NCI-H2029 (cell line): ENCODE results near the gene ARHGAP6.
"Not testable (repeated sequence)": the region's sequence is repeated elsewhere in the genome, so short reads cannot be mapped to it uniquely, and the experiment has no call there.

ENCODE experiments used
- DNase-seq: peaks from one replicate; lab custom pipeline; 2025; lab: John Stamatoyannopoulos, UW

ARHGAP6 gene

GRCh38 chrX:11151799-11152559, 513.7 kb downstream of the ARHGAP6 start:
- DNase-seq: no peak

- DNase-seq: no peak
Observed at GRCh38 chrX:11148401-11148800, 517.3 kb downstream of the ARHGAP6 start.

- no peak for DNase-seq
Observed at GRCh38 chrX:11146411-11146810, 519.3 kb downstream of the ARHGAP6 start.

GRCh38 chrX:11143931-11144678, 521.6 kb downstream of the ARHGAP6 start:
- DNase-seq: peak; percentile 28

GRCh38 chrX:11138498-11139390, 527.0 kb downstream of the ARHGAP6 start:
- no peak for DNase-seq

GRCh38 chrX:11137543-11138139, 528.1 kb downstream of the ARHGAP6 start:
- DNase-seq: no peak

GRCh38 chrX:11135564-11136185, 530.0 kb downstream of the ARHGAP6 start:
- no peak for DNase-seq

- no peak for DNase-seq
Observed at GRCh38 chrX:11131146-11131545, 534.6 kb downstream of the ARHGAP6 start.

GRCh38 chrX:11130136-11130535, 535.6 kb downstream of the ARHGAP6 start:
- DNase-seq: no peak

- DNase-seq: no peak
Observed at GRCh38 chrX:11129534-11130105, 536.1 kb downstream of the ARHGAP6 start.

GRCh38 chrX:11125060-11125459, 540.7 kb downstream of the ARHGAP6 start:
- DNase-seq: no peak

GRCh38 chrX:11124112-11124511, 541.6 kb downstream of the ARHGAP6 start:
- DNase-seq: no peak

GRCh38 chrX:11123087-11123486, 542.6 kb downstream of the ARHGAP6 start:
- not testable (repeated sequence) for DNase-seq

- no peak for DNase-seq
Observed at GRCh38 chrX:11119313-11119943, 546.3 kb downstream of the ARHGAP6 start.

GRCh38 chrX:11117745-11118144, 548.0 kb downstream of the ARHGAP6 start:
- no peak for DNase-seq

GRCh38 chrX:11113731-11114130, 552.0 kb downstream of the ARHGAP6 start:
- no peak for DNase-seq

- DNase-seq: no peak
Observed at GRCh38 chrX:11111947-11112346, 553.8 kb downstream of the ARHGAP6 start.

GRCh38 chrX:11111037-11111851, 554.5 kb downstream of the ARHGAP6 start, which contains the start of gene HCCS:
HCCS (plus strand) TSS chrX:11111332; CDS start chrX:11112061, 729 bp downstream.
- DNase-seq: peak; percentile 62

- DNase-seq: no peak
Observed at GRCh38 chrX:11109968-11110367, 555.8 kb downstream of the ARHGAP6 start.
